SH-SY5Y (cell line): ENCODE results near the gene HOXC13.

ENCODE experiments used
- GATA2 ChIP-seq: IDR thresholded peaks from 2 replicates; pipeline ENCODE4 v1.6.1; 2011; ENCODE audit warnings: mild to moderate bottlenecking, low read depth, low read length
- GATA3 ChIP-seq: IDR thresholded peaks from 2 replicates; pipeline ENCODE4 v1.6.1; 2011; ENCODE audit warnings: low read depth, mild to moderate bottlenecking, low read length, moderate library complexity

Gene HOXC13, protein sequence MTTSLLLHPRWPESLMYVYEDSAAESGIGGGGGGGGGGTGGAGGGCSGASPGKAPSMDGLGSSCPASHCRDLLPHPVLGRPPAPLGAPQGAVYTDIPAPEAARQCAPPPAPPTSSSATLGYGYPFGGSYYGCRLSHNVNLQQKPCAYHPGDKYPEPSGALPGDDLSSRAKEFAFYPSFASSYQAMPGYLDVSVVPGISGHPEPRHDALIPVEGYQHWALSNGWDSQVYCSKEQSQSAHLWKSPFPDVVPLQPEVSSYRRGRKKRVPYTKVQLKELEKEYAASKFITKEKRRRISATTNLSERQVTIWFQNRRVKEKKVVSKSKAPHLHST

DNA sequence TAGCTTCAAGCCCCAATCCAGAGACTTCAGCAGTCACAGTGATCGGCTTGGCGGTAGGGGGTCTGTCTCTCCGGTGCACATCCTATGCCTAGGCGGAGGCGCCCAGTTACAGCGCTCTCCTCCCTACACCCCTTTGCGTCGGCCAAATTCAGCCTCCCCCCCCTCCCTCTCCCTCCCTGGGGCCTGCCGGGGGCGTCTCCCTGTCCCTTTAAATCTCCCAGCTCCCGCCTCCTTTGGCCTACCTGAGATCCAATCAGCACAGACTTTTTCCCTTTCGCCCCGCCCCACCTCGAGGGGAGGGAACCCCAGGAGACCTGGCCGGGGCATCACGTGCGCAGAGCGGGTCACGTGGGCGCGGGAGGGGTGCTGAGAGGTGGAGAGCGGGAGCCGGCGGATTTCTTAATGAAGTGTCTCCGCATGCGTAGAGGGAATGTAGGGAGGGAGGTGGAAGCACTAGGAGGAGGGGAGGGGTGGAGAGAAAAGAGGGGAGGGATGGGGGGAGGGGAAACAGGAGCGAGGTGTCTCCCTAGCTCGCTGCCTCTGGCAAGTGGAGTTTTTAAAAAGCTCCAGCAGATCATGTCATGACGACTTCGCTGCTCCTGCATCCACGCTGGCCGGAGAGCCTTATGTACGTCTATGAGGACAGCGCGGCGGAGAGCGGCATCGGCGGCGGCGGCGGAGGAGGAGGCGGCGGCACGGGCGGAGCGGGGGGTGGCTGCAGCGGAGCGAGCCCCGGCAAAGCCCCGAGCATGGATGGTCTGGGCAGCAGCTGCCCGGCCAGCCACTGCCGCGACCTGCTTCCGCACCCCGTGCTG is at the start of gene HOXC13:
HOXC13 (plus strand) TSS at position 506 of the 815 bp plus-strand sequence; CDS start at position 582, 76 bp downstream.
- TF ChIP-seq GATA3 (no peak), GATA2 (no peak)

GRCh38 chr12:53890081-53890480 is 48.5 kb upstream of the HOXC13 start:
- TF ChIP-seq GATA3, result no peak
- no peak for TF ChIP-seq GATA2

DNA sequence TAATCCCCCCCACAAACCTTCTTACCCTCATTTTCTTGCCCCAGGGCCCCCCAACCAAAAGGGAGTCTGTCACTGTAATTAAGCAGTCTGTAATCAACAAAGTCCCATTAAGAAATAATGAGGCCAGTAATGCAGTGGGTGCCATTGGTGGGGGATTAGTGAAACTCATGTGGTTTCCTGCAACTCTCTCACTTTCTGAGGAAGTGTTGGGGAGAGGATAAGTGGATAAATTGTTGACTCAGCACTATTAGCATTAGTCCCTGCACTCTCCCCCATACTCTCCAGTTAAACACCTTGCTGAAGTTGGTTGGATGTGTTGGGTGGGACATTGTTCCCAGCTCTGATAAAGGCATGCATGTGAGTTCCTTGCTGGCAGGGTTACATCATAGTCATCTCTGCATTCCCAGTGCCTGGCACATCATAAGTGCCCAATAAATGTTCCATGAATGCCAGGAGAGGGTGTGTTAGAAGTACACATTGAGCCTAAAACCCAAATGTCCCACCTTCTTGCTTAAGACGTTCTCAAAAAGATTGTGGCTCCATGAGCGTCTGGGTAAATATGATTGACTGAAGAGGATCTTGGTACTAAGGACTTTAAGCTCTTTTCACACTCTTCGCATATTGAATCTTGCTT is 45.8 kb upstream of the HOXC13 start:
- TF ChIP-seq GATA2 (no peak), GATA3 (no peak)

DNA sequence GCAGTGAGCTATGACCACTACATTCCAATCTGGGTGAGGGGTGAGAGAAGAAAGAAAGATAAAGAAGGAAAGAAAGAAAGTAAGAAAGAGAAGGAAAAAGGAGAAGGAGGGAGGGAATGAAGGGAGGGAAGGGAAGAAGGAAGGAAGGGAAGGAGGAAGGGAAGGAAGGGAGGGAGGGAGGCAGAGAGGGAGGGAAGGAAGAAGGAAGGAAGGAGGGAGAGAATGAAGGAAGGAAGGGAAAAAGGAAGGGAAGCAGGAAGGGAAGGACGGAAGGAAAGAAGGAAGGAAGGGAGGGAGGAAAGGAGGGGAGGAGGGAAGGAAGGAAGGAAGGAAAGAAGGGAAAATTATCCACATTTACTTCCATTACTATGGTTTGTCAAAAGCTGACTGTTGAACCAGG is 39.4 kb upstream of the HOXC13 start:
- TF ChIP-seq GATA3 (no peak), GATA2 (no peak)

- TF ChIP-seq GATA2 (no peak), GATA3 (no peak)
Measured at GRCh38 chr12:53907103-53907502, 31.5 kb upstream of the HOXC13 start.

DNA sequence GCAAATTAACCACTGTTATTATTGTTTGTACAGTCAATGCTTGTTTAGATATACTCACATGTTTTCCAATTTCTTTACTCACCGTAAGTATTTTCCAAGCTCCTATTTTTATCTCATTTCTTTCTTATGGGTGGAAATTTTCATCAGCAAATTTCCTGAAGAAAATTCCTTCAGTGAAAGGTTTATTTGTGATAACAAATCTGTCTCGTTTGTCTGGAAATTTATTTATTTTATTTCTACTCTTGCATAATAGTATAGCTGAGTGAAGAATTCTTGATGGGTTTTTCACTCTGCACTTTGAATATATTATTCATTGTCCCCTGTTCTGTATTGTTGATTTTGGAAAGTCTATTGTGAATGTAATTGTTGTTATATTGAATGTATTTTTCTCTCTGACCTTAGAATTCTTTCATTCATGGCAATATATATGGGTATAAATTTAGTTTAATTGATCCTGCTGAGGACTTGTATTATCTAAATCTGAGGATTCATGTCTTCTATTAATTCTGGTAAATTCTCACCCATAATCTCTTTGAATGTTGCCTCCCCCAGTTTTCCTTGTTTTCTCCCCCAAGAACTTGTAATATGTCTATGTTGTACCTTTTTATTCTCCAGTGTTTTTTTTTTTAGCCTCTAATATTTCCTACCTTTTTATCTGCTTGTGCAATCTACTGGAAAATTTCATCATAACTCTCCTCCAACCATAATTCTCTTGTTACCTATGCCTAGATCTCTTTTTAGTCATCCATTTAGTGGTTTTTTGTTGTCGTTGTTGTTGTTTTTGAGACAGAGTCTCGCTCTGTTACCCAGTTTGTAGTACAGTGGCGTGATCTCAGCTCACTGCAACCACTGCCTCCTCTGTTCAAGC is 21.6 kb upstream of the HOXC13 start:
- TF ChIP-seq GATA3, result no peak
- TF ChIP-seq GATA2, result no peak

DNA sequence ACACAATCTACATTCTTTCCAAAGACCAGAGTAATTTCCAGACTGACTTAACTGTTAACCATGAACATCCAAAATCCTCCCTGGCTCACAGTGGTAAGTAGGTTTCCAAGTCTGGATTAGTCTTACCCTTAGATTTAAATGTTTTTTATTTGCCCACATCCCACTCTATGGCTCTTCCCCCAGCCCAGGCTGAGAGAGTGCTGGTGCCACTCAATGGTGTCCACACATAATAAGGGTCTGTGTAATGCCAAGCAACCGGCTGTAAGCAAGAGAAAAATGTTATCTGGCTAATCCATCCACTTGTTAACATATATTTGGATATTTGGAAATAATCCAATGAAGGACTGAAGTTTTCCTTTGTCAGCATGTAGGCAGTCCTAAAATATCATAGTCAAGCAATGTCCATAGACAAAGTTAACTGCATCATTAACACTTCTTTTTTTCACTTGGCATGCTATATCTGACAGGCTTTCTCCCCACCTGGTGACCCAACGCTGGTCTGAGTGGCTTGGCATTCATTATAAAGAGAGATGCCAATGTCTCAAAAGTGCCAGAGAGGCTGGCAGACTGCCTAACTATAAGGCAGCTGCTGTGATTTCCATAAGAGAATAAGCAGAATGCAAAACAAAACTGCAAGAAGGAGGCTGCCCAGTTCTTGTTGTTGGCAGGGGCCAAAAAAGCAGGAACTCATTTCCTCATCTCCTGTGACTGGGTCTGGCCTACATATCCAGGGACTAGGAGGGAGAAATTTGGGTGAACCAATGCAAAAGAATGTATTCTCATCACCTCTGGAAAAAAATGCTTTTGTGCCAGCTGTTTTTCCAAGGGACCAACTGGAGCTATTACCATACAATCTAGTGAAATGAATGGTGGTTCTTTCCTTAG is 13.9 kb upstream of the HOXC13 start:
- TF ChIP-seq GATA3 (no peak), GATA2 (no peak)

- TF ChIP-seq GATA3 (no peak), GATA2 (no peak)
Measured at GRCh38 chr12:53927220-53928029, 11.2 kb upstream of the HOXC13 start.

- no peak for TF ChIP-seq GATA3
- TF ChIP-seq GATA2, result no peak
Measured at GRCh38 chr12:53928054-53928835, 10.4 kb upstream of the HOXC13 start.

DNA sequence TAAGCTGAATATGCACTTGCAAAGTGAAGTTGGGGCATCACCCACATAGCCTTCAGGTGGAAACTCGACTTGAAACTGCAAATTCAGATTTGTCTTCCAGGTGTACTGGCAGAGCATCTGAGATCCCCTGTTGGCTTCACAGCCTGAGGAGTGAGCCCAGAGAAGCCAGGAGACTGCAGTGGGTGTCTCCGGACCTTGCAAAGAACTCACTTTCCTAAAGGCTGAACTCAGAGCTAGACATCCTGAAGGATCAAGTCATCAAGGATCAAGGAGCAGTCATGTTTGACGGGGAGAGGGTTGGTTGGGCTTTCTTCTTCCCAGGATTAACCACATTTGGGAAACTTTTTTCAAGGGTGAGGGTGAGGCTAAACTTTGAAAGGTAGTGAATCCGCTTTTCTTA is 9.1 kb upstream of the HOXC13 start:
- TF ChIP-seq GATA2, result no peak
- no peak for TF ChIP-seq GATA3

GRCh38 chr12:53930591-53931255 is 7.9 kb upstream of the HOXC13 start:
- TF ChIP-seq GATA3, result no peak
